ENCODE results near the gene SOHLH1.

SOHLH1 gene

GRCh38 chr9:135690836-135691570 lies 8.3 kb downstream of the SOHLH1 start:
- no peaks in the 10 kb centered on the region for H3F3A ChIP-seq (ENCODE audit: control insufficient read depth, insufficient read depth)

GRCh38 chr9:135689011-135689410 lies 10.3 kb downstream of the SOHLH1 start:
- no peak for TF ChIP-seq EZH2phosphoT487 (IDR thresholded peaks at IDR 0.05; ENCODE audit: borderline replicate concordance, low read length)
- TF ChIP-seq, protein P1, sequence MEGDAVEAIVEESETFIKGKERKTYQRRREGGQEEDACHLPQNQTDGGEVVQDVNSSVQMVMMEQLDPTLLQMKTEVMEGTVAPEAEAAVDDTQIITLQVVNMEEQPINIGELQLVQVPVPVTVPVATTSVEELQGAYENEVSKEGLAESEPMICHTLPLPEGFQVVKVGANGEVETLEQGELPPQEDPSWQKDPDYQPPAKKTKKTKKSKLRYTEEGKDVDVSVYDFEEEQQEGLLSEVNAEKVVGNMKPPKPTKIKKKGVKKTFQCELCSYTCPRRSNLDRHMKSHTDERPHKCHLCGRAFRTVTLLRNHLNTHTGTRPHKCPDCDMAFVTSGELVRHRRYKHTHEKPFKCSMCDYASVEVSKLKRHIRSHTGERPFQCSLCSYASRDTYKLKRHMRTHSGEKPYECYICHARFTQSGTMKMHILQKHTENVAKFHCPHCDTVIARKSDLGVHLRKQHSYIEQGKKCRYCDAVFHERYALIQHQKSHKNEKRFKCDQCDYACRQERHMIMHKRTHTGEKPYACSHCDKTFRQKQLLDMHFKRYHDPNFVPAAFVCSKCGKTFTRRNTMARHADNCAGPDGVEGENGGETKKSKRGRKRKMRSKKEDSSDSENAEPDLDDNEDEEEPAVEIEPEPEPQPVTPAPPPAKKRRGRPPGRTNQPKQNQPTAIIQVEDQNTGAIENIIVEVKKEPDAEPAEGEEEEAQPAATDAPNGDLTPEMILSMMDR (IDR thresholded peaks at IDR 0.05; ENCODE audit: low read depth, low read length, poor library complexity, severe bottlenecking): no peak
- Histone ChIP-seq H3K27ac (ENCODE audit: low read depth, low read length) (no peak overlapping the region), H3F3A (ENCODE audit: control insufficient read depth, insufficient read depth) (no peaks in the 10 kb centered on the region), H4K20me1 (ENCODE audit: control insufficient read depth, insufficient read depth, low read depth, low read length) (no peaks in the 10 kb centered on the region), H3K9me3 (ENCODE audit: control insufficient read depth, insufficient read depth, low read length) (no peaks in the 10 kb centered on the region), H3K4me2 (ENCODE audit: low read length) (no peak overlapping the region), H3K4me1 (ENCODE audit: control insufficient read depth, low read length) (no peaks in the 10 kb centered on the region), H3K79me2 (ENCODE audit: control insufficient read depth, low read length) (no peaks in the 10 kb centered on the region), H3K36me3 (ENCODE audit: control insufficient read depth, low read length) (no peaks in the 10 kb centered on the region), H3K4me3 (ENCODE audit: low read length) (no peak overlapping the region), H3K27me3 (ENCODE audit: control insufficient read depth, low read length) (no peaks in the 10 kb centered on the region), H3K9me2 (replicated peaks; ENCODE audit: control insufficient read depth, low read length) (no peaks in the 10 kb centered on the region)

More at GRCh38 chr9:135690836-135691570, 8.3 kb downstream of the SOHLH1 start:
- TF ChIP-seq, protein P1 (IDR thresholded peaks at IDR 0.05; ENCODE audit: low read depth, low read length, poor library complexity, severe bottlenecking): no peak
- no peak for TF ChIP-seq EZH2phosphoT487 (IDR thresholded peaks at IDR 0.05; ENCODE audit: borderline replicate concordance, low read length)
- H3K4me2 ChIP-seq (ENCODE audit: low read length): no peak overlapping the region
- H3K9me3 ChIP-seq (ENCODE audit: control insufficient read depth, insufficient read depth, low read length): no peaks in the 10 kb centered on the region
- no peaks in the 10 kb centered on the region for H3K79me2 ChIP-seq (ENCODE audit: control insufficient read depth, low read length)
- no peaks in the 10 kb centered on the region for H4K20me1 ChIP-seq (ENCODE audit: control insufficient read depth, insufficient read depth, low read depth, low read length)
- no peaks in the 10 kb centered on the region for H3K4me1 ChIP-seq (ENCODE audit: control insufficient read depth, low read length)
- H3K36me3 ChIP-seq (ENCODE audit: control insufficient read depth, low read length): no peaks in the 10 kb centered on the region
- H3K27ac ChIP-seq (ENCODE audit: low read depth, low read length): no peak overlapping the region
- H3K9me2 ChIP-seq (replicated peaks; ENCODE audit: control insufficient read depth, low read length): no peaks in the 10 kb centered on the region
- no peaks in the 10 kb centered on the region for H3K27me3 ChIP-seq (ENCODE audit: control insufficient read depth, low read length)
- H3K4me3 ChIP-seq (ENCODE audit: low read length): no peak overlapping the region

DNA sequence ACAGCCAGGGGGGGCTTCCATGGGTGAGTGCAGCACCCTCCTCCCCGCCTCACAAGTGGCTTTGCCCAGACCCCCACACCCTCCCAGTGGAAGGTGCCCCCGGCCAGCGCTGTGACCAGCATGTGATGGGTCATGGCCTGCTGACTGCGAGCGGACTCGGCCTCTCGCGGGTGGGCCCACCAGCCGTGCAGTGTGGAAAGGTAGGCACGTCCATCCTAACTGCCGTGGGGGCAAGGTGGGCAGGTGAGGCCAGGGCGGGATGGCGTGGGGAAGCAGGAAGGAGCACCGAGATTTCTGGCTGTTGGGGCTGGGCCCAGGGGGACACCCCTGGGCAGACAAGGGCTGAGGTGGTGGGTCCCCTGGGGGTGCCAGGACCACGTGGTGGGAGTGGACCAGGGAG lies 12.1 kb downstream of the SOHLH1 start:
- Histone ChIP-seq H3K4me2 (ENCODE audit: low read length) (no peak overlapping the region), H3K9me2 (replicated peaks; ENCODE audit: control insufficient read depth, low read length) (no peaks in the 10 kb centered on the region), H3K36me3 (ENCODE audit: control insufficient read depth, low read length) (no peaks in the 10 kb centered on the region), H3K9me3 (ENCODE audit: control insufficient read depth, insufficient read depth, low read length) (no peaks in the 10 kb centered on the region), H3K79me2 (ENCODE audit: control insufficient read depth, low read length) (no peaks in the 10 kb centered on the region), H3K27ac (ENCODE audit: low read depth, low read length) (no peak overlapping the region), H4K20me1 (ENCODE audit: control insufficient read depth, insufficient read depth, low read depth, low read length) (no peaks in the 10 kb centered on the region), H3K27me3 (ENCODE audit: control insufficient read depth, low read length) (no peaks in the 10 kb centered on the region), H3K4me3 (ENCODE audit: low read length) (no peak overlapping the region), H3K4me1 (ENCODE audit: control insufficient read depth, low read length) (no peaks in the 10 kb centered on the region), H3F3A (ENCODE audit: control insufficient read depth, insufficient read depth) (no peaks in the 10 kb centered on the region)
- TF ChIP-seq, protein P1 (IDR thresholded peaks at IDR 0.05; ENCODE audit: low read depth, low read length, poor library complexity, severe bottlenecking): no peak
- TF ChIP-seq EZH2phosphoT487 (IDR thresholded peaks at IDR 0.05; ENCODE audit: borderline replicate concordance, low read length): no peak

All from DOHH2 (cell line).